Measurements from ENCODE around the gene SYNJ2. TPM values are rescaled to one million over a fixed set of nuclear protein-coding genes. Genes with fewer than 3 reads are reported as not detected.

The SYNJ2 gene
- total RNA-seq, 2 donors from 2014 or later = 19.6 to 30.4 TPM

DNA sequence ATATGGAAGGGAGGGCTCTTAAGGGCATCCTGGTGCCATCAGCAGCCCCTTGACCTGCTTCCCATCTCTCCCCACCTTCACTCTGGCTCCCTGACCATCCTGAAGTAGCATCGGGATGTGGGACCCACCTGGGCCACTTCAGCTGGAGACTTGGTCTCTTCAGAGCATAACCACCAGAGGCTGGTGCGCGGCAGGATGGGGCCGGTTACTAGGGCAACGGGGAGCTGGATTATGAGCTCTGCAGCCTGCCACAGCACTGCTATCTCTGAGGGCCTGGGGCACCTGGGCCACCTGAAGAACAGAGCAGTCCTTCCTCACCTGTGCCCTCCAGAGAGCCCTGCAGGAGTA is 79.7 kb downstream of the SYNJ2 start:
- DNase-seq (ENCODE audit: low spot score) = peak; percentile 81

DNA sequence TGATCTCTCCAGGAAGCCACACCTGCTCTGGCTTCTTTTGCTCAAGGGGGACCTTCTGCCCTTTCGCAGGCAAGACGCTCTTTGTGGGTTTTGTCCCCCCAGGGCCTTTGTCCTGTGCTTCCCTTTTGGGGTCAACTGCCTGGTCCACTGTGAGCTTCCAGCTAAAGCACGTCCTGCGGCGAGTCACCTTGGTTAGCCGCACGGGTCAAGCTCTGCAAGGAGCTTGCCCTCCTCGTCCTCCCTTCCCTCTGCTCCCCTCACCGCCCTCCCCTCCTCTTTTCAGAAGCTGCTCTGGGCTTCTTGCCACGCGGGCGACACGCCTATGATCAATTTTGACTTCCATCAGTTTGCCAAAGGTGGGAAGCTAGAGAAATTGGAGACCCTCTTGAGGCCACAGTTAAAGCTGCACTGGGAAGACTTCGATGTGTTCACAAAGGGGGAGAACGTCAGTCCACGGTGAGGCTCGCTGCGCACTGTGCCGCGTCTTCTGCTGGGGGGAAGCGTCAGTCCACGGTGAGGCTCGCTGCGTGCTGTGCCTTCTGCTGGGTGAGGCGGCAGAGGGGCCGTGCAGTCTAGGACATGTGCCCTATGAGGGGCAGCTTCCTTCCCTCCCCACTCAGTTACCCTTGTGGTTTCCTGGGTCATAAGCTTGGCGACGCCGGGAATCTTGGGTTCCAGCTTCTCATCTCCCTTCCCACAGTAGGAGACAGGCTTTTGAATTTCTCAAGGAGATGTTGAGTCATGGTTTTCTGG is 80.2 kb downstream of the SYNJ2 start:
- DNase-seq (ENCODE audit: low spot score) = peak; percentile 78
- intact Hi-C loops (cut with DNase I) = no loop called here

More for the DNA sequence above, 79.7 kb downstream of the SYNJ2 start:
- intact Hi-C loops (cut with DNase I) = no loop called here

DNA sequence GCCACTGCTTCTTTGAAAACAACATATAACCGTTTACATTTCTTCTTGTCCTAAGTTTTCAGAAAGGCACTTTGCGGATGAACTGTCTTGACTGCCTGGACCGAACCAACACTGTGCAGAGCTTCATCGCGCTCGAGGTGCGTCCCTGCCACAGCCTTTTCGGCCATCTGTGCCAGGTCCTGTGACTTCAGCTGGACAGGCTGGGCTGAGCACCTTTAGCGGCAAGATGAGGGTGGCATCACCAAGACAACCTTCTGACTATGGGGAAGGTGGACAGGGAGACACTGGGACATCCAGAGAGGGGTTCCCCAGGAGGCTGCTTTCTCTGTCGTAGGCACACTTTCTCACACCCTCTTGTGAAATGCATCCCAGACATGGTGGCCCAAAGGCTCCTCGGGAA is 82.1 kb downstream of the SYNJ2 start:
- peak; percentile 50 for DNase-seq (ENCODE audit: low spot score)
- intact Hi-C loops (cut with DNase I) = no loop called here

DNA sequence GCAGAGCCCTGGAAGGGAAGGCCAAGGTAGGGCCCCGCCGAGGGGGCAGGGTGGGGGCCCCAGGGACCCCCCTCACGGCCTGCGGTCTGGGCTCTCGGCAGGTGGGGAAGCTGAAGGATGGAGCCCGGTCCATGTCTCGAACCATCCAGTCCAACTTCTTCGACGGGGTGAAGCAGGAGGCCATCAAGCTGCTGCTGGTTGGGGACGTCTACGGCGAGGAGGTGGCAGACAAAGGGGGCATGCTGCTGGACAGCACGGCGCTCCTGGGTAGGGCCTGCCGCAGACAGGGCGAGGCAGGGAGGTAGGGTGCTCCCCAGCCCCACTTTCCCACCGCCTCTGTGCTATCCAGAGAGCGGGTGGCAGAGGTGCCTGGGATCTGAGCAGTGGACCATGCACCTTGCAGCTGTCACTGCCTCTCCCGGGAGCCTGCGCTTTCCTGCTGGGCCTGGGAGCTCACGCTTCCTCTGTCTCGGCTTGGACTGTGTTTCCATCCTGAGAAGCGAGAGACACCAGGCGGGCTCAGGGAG is 83.1 kb downstream of the SYNJ2 start:
- intact Hi-C loops (cut with DNase I) = no loop called here
- peak; percentile 60 for DNase-seq (ENCODE audit: low spot score)

DNA sequence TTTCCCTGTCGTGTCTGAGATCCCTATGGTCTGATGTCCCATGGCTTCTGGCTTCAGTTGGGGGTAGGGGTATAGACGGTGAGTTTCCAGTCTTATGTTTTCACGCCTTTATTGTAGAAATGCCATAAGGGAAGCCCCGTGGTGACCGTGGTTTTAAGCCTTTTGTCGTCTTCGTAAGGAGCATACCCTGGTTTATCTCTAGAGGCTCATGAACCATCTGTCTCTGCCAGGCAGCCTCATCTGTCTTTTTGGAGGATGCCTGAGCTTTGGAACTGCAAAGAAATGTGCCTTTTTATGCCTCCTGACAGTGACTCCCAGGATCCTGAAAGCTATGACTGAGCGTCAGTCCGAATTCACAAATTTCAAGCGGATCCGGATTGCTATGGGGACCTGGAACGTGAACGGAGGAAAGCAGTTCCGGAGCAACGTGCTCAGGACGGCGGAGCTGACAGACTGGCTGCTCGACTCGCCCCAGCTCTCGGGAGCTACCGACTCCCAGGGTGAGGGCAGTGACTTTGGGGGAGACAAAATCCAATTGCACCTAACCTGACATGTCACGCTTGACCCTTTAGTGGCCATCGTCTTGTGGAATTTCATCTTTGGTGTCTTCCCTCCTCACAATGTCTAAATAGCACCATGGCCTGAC is 84.6 kb downstream of the SYNJ2 start:
- intact Hi-C loops (cut with DNase I) = no loop called here
- DNase-seq (ENCODE audit: low spot score) = peak; percentile 47

DNA sequence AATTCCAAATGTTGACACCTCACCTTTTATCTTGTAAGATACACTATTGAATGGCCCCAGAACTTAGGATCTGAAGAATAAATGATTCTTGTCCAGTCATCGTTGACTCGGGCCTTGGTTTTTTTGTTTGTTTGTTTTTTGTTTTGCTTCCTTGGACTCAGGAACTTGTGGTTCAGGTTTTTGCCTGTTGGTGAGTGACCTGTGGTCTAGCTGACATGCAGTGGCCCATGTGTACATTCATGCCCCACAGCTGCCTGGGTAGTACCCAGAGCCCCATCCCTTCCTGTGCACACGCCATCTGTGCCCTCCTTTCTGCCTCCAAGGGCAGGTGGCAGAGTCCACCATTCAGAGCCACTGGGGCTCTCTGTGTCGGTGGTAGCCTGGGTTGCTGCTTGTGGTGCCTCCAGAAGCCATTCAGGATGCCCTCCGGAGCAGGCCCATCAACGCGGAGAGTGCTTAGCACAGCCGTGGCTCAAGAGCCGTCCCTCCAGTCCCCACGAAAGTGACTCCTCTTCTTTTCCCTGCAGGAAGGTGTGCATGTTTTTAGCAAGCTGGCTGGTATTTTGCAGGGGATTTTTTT is 85.9 kb downstream of the SYNJ2 start:
- DNase-seq (ENCODE audit: low spot score) = peak; percentile 60
- intact Hi-C loops (cut with DNase I) = loop anchor here in 1 of 2 donors (2.0 kb wide), 1 partner anchor 85 kb away; no protein-coding TSS in a partner anchor

DNA sequence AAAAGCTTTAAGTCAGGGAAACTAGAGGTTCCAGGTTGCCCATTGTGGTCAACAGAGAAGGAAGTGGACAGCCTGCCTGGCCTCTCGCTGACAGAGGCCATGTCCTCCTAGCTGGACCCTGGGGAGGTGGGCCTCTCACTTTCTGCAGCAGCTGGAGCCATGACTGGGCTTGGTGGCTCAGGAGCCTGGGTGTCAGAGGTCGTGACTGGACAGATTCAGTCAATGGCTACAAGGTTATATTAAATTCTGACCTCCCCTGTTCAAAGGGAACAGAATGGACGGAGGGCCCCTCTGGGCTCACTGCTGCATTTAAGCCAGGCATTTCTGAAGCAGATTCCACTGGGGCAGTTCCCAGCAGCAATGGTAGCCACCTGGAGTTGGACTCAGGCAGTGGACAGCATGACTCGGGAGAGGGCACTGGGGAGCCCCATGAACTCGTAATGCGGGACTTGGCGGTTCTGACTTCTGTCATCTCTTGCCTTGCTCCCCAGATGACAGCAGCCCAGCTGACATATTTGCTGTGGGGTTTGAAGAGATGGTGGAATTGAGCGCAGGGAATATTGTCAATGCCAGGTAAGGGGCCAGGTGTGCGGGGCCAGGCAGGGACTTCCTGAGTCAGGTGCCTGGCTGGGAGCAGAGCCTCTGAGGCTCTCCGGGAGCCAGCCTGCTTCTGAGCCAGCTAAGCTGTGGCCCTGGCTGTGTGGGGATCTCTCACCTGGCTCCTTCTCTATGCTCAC is 86.7 kb downstream of the SYNJ2 start:
- intact Hi-C loops (cut with DNase I) = loop anchor here in 1 of 2 donors (2.0 kb wide), 1 partner anchor 86 kb away; no protein-coding TSS in a partner anchor
- peak; percentile 78 for DNase-seq (ENCODE audit: low spot score)

DNA sequence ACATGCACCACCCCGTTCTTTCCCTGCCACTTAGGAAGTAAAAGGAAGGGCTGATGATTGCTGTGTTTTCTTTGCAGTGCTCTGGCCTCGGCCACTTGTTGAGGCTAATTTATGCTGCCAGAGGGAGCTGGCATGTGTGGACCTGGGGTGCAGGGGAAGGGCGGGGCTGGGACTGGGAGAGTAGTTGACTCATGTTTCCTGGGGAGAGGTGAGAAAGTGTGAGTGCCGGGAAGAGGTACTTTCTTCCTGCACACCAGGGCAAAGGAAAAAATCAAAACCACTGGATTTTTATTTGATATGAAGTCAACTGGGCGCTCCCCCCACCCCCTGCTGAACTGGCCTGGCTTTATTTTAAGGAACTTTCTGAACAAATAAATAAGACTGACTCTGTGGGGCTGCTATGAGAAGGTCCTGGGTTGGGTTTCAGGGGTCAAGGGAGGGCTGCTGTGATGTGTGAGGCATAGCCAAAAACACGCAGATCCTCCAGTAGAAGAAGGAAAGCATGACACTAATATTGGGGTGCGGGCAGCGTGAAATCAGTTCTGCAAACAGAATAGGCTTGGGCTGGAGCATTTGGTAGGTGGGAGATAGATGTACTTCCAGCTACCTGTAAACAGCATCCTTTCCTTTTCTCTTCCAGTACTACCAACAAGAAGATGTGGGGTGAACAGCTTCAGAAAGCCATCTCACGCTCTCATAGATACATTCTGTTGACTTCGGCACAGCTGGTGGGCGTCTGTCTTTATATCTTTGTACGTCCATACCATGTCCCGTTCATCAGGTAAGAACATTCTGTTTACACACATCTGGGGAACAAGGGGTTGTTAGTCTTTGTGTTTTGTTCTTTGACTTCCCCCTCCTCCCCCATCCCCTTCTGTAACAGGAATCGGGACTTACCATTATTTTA is 87.5 kb downstream of the SYNJ2 start:
- DNase-seq (ENCODE audit: low spot score) = peak; percentile 4
- intact Hi-C loops (cut with DNase I) = loop anchor here in 1 of 2 donors (2.0 kb wide), 1 partner anchor 86 kb away; no protein-coding TSS in a partner anchor

DNA sequence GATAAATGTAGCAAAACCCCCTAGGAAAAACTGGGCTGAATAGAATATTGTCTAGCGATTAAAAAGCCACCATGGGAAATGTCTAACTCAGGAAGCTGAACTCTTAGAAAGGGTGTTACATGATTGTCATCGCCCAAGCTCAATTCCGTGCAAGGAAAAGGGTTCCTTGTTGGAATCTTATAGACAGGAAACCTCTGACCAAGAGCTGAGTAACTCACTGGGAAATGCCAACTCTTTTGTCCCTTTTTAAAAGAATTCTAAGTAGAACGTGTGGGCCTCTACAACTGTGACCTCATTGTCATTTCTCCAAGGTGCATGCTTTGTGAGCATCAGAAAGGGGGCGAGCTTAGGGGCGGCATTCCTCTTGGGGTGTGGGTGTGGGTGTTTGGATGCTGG is 88.1 kb downstream of the SYNJ2 start:
- intact Hi-C loops (cut with DNase I) = loop anchor here (2.0 to 10.0 kb wide), 2 partner anchors 87 to 135 kb away; no protein-coding TSS in a partner anchor
- DNase-seq (ENCODE audit: low spot score) = no peak

DNA sequence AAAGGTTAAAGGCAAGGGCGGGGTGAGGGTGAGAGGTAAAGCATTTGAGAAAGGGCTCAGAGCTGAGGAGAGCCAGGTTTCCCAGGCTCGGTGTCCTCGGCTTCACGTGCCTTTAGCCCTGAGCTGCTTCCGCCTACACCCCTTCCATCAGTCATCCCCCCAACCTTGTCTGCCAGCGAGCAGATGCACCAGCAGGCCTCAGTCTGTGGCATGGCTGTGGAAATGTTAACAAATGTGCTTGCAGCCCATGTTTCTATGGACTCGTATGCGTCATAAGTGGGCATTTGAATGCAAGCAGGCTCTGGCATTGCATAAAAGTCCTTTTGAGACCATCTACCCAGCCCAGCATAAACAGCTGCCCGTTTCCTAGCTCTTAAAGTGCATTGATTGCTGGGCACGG is 88.8 kb downstream of the SYNJ2 start:
- peak; percentile 51 for DNase-seq (ENCODE audit: low spot score)
- intact Hi-C loops (cut with DNase I) = loop anchor here in 1 of 2 donors (10.0 kb wide), 1 partner anchor 136 kb away; no protein-coding TSS in a partner anchor

DNA sequence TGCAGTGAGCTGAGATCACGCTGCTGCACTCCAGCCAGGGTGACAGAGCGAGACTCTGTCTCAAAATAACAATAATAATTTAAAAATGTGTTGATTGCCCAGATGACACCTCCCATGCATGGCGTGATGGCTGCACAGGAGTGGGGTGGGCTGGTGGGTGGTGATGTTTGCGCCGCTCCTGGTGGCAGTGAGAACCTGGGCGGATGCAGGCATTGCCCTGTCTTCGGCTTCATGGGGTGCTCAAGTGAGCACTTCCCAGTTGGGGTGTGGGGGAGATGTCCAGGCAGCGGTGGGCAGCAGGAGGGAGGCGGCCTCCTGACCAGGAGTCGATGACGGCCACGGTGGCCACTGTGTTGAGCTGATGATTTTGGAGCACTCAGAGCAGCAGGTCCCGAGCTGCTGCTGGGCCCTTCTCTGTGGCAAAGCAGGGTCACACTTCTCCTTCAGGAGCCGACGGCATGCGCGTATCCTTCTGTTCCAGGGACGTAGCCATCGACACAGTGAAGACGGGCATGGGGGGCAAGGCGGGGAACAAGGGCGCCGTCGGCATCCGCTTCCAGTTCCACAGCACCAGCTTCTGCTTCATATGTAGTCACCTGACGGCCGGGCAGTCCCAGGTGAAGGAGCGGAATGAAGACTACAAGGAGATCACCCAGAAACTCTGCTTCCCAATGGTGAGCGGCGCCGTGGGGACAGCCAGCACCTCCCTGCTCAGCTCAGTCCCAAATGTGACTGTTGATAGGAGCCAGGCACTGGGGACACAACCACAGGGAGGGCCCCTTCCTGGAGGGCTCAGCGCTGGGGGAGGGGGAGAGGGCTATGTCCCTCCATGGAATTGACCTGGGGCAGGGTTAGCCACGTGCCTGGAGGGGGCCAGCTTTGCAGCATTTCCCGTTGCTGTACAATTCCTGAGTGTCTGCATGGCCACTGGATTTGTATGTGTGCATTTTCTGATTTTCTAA is 89.7 kb downstream of the SYNJ2 start:
- intact Hi-C loops (cut with DNase I) = loop anchor here in 1 of 2 donors (10.0 kb wide), 1 partner anchor 137 kb away; no protein-coding TSS in a partner anchor
- DNase-seq (ENCODE audit: low spot score) = peak; percentile 73

DNA sequence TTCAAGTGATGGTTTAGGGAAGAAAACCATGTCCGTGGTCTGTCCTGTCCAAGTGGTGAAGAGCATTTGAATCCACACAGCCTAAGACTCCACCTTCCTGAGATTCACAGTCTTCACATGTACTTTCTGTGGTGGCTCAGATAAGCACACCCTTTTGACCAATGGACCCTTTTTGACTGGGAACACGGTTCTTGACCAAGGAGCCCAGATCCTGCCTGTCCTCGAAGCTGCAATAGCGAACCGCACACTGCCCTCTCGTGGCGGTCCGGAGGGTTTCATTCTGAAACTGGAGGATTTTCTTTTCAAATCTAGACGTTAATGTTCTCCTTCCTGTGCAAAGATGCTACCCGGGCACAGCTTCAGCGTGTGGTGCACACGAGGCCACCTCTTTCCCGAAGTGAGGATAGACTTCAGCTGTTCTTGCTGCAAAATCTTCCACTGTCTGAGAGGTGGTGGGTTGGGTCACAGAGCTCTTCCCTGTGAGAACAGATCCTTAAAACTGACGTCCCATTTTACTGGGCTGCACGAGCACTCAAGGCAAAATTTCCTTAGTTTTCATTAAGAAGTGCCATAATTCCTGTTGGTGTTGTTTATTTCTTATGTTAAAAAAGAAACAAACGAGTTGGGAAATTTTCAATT is 90.5 kb downstream of the SYNJ2 start:
- DNase-seq (ENCODE audit: low spot score) = peak; percentile 92
- intact Hi-C loops (cut with DNase I) = loop anchor here in 1 of 2 donors (10.0 kb wide), 1 partner anchor 137 kb away; no protein-coding TSS in a partner anchor

DNA sequence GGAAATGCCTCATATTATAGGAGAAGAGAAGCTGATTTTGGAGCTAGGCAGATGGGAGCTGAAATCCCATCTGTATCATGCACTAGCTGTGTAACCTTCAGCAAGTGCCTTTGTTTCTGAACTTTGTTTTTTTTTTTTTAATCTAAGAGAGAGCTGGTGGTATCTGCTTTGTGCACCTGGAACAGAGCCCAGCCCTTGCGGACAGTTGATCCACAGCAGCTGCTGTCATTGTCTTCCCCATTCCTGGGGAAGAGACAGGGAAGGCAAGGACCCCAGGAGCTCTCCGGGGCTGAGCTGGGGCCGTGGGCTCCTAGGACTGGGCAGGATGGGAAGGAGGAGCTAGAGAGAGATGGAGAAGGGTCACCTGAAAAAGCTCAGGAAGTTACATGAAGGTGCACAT is 92.1 kb downstream of the SYNJ2 start:
- intact Hi-C loops (cut with DNase I) = loop anchor here in 1 of 2 donors (10.0 kb wide), 1 partner anchor 139 kb away; no protein-coding TSS in a partner anchor
- DNase-seq (ENCODE audit: low spot score) = peak; percentile 45

DNA sequence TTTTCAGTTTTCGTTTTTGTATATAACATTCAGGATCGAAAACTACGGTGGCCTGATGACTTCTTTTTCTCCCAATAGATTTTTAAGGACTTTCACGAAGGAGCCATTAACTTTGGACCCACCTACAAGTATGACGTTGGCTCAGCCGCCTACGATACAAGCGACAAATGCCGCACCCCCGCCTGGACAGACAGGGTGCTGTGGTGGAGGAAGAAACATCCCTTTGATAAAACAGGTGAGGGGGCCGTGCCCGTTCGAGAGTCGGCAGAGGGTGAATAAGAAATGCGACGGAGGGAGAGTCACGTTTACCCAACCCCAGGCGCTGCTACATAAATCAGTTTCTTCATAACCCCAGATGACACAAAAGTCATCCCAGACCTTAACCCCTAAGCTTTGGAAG is 94.9 kb downstream of the SYNJ2 start:
- DNase-seq (ENCODE audit: low spot score) = peak; percentile 60
- intact Hi-C loops (cut with DNase I) = loop anchor here in 1 of 2 donors (10.0 kb wide), 1 partner anchor 142 kb away; no protein-coding TSS in a partner anchor

DNA sequence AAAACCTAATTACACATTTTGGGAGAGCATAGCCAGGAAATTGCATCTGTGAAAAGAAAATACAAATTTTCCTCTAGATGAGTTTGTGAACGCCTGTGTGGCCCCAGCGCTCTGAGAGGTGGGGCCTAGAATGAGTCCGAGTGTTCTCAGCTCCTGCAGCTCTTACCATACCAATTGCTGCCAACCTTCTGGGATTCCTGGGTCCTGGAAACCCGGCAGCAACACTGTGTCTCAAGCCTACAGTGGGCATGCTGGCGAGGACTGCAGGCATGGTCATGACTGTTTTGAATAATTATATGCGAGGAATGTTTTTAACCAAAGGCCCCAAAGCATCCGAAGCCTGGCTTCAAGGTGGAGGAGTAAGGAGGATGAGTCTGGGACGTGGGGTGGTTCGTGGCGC is 96.0 kb downstream of the SYNJ2 start:
- intact Hi-C loops (cut with DNase I) = loop anchor here in 1 of 2 donors (10.0 kb wide), 1 partner anchor 143 kb away; no protein-coding TSS in a partner anchor
- peak; percentile 36 for DNase-seq (ENCODE audit: low spot score)

DNA sequence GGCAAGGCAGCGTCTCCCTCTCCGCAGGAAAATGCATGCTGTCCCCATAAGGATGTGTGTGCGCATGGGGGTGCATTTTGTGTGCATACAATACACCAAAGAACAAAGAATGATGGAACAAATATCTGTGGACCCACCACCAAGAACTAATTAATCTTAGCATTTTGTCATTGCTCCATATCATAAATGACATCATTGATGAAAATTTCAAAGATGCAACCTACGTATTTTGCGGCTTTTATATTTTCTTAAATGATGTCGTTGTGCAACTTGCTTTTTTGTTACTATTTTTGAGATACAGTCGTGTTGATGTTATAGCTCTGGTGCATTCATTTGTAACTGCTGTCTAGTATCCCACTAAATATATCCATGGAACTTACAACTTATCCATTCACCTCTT is 96.7 kb downstream of the SYNJ2 start:
- DNase-seq (ENCODE audit: low spot score) = no peak
- intact Hi-C loops (cut with DNase I) = loop anchor here in 1 of 2 donors (10.0 kb wide), 1 partner anchor 144 kb away; no protein-coding TSS in a partner anchor

Measured in posterior vena cava (tissue), 2 donors.